Activated CD4-positive, alpha-beta T cell treated with anti-CD3 and anti-CD28 coated beads, Interleukin-2, amount 10 ng/mL, durations not matched to agents 24 days and 14 days (primary cell): ENCODE data around the gene NABP2. TPM values are rescaled to one million over a fixed set of nuclear protein-coding genes. Genes with fewer than 3 reads are reported as not detected.
"Not testable (repeated sequence)": the region's sequence is repeated elsewhere in the genome, so short reads cannot be mapped to it uniquely, and the experiment has no call there.

Experiments used
- DNase-seq: peaks from one replicate; pipeline ENCODE4 v3.0.0; 2022
- H3K27ac Mint-ChIP-seq: one replicate; pipeline ENCODE4 v1.8.0; 2022; ENCODE audit warnings: mild to moderate bottlenecking, mixed read lengths
- H3K27me3 Mint-ChIP-seq: one replicate; pipeline ENCODE4 v1.8.0; 2022; ENCODE audit warnings: mixed read lengths
- H3K36me3 Mint-ChIP-seq: one replicate; pipeline ENCODE4 v1.8.0; 2022; ENCODE audit warnings: low read depth, mild to moderate bottlenecking, mixed read lengths
- H3K4me1 Mint-ChIP-seq: one replicate; pipeline ENCODE4 v1.8.0; 2021; ENCODE audit warnings: mixed read lengths
- H3K4me3 Mint-ChIP-seq: one replicate; pipeline ENCODE4 v1.8.0; 2022; ENCODE audit warnings: mild to moderate bottlenecking, moderate library complexity, mixed read lengths
- H3K9me3 Mint-ChIP-seq: one replicate; pipeline ENCODE4 v1.8.0; 2021; ENCODE audit warnings: mixed read lengths
- intact Hi-C: fragments of 100-400 bp; cut with micrococcal nuclease; formaldehyde crosslinking; loops from one replicate; pipeline ENCODE4 v1.15.1; 2023
- total RNA-seq: library from RNA; stranded (reverse); gene quantifications from 2 replicates; pipeline ENCODE4 v1.2.3, GENCODE V29; 2022

Gene NABP2
- total RNA-seq = 94.7 and 96.0 TPM in 2 replicates

DNA sequence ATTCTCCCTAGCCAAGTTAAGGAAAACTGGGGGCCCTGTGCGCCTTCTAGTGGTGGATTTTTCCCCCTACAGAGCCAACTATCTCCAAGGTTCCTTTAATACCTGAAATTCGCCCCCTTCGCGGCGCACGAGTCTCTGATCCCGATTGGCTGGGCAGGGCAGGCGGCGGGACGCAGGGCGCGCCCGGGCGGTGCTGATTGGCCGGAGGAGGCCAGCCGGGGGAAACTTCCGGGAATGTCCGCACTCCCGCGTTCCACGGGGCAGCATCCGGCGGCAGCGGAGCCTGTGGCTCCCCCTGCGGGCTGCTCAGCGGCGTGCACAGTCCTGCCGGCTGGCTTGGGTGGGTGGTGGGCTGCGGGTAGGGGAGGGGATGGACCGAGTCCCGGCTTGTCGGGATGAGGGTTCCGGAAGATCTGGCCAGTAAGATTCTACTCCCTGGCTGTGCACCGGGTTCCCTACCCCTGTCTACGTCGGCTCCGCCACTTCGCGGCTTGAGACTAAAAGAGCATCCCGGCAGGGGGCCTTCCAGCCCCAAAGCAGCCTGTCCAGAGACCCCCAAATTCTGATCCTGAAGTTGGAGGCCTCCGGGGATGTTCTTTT lies at the start of gene NABP2:
Gene NABP2, plus strand, starts transcription at position 241 of the 600 bp plus-strand sequence. CDS start 515 bp downstream, outside the sequence.
- H3K9me3 Mint-ChIP-seq = no peaks in the 10 kb centered on the region
- intact Hi-C loops = loop anchor here (1.0 to 5.0 kb wide), 4 partner anchors 31 to 407 kb away; partner anchors contain the start of genes ANKRD52, ORMDL2 and SARNP
- H3K27me3 Mint-ChIP-seq = no peaks in the 10 kb centered on the region
- peak; percentile 99 for DNase-seq
- peak within 1 kb of the TSS; percentile 85 for H3K27ac Mint-ChIP-seq
- H3K4me1 Mint-ChIP-seq = peaks cover 39% of the 10 kb centered on the region
- H3K4me3 Mint-ChIP-seq = peak within 1 kb of the TSS; percentile 100
- H3K36me3 Mint-ChIP-seq = peaks cover 21% of the 10 kb centered on the region

DNA sequence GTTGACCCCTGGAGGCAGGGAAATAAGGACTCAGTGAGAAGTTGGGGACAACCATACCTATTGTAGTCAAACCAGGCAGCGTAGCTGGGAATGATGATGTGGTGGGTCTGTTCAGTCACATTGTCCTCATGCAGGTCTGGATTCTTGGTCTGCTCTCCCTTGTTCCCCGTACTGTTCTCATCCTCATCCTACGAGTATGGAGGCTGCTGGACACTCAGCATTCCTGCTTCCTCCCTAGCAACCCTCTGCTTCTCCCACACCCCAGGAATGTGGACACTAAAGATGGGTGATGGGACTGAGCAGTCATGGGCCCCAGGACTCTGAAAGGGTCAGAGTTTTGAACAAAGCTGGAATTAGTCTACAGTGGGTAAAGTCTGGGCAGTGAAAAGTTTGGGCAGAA lies 45.8 kb upstream of the NABP2 start:
- Mint-ChIP-seq H3K9me3 (no peaks in the 10 kb centered on the region), H3K27me3 (no peaks in the 10 kb centered on the region), H3K36me3 (peaks cover 65% of the 10 kb centered on the region), H3K27ac (no peak overlapping the region), H3K4me3 (no peak overlapping the region), H3K4me1 (peaks cover 3% of the 10 kb centered on the region)
- DNase-seq = no peak
- intact Hi-C loops = no loop called here

DNA sequence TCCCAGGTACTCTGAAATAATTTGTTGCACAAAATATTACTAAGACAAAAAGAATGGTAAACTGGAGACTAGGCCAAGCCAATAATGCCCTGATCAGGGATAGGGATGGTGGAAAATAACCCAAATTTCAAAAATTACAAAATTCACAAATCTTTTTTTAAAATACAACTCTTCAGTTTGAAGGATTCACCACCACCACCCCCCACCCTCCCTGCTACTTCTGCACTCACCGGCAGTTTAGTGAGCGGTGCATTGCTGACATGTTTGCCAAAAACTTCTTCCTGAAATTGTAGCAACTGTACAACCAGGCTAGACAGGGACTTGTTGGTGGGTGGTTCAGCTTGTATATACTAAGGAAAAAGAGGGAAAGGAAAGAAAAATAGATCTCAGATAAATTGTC lies 37.2 kb upstream of the NABP2 start:
- H3K9me3 Mint-ChIP-seq = no peaks in the 10 kb centered on the region
- no peak for DNase-seq
- intact Hi-C loops = no loop called here
- peak overlapping the region; percentile 97 for H3K4me3 Mint-ChIP-seq
- H3K4me1 Mint-ChIP-seq = peaks cover 32% of the 10 kb centered on the region
- H3K27me3 Mint-ChIP-seq = no peaks in the 10 kb centered on the region
- H3K27ac Mint-ChIP-seq = peak overlapping the region; percentile 67
- H3K36me3 Mint-ChIP-seq = peaks cover 36% of the 10 kb centered on the region

DNA sequence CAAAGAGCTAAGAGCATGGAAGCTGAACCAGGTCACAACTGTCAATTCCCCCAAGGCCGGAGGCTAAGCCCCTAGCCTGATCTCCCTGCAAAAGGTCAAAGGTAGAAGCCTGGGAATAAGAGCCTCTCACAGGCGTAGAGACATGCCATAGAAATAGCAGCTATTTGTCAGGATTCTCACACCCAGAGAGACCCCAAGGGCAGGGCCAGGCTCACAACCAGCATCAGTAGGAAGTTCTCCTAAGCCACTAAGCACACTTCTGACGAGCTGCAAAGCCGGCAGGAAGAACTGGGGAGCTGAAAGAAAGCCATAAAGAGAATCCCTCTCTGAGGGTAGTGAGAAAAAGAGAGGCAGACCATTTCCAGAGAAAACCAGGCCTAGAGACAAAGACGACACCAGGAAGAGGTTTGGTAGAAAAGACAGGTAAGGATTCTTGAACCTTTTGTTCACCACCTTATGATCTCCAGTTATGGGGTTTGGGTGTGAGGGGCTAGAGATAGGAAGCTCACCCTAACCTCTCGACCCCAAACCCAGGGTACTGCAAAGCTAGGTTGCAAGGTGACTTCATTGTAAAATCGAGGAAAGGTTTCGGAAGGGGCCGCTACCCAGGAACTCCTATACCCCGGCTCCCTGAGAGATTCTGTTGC lies 35.9 kb upstream of the NABP2 start:
- H3K27ac Mint-ChIP-seq = peak overlapping the region; percentile 86
- no peaks in the 10 kb centered on the region for H3K9me3 Mint-ChIP-seq
- H3K36me3 Mint-ChIP-seq = peaks cover 37% of the 10 kb centered on the region
- H3K4me3 Mint-ChIP-seq = peak overlapping the region; percentile 97
- peak; percentile 70 for DNase-seq
- H3K27me3 Mint-ChIP-seq = no peaks in the 10 kb centered on the region
- intact Hi-C loops = loop anchor here (2.0 kb wide), 2 partner anchors 27 to 35 kb away; partner anchors contain the start of gene MYL6B
- H3K4me1 Mint-ChIP-seq = peaks cover 39% of the 10 kb centered on the region

DNA sequence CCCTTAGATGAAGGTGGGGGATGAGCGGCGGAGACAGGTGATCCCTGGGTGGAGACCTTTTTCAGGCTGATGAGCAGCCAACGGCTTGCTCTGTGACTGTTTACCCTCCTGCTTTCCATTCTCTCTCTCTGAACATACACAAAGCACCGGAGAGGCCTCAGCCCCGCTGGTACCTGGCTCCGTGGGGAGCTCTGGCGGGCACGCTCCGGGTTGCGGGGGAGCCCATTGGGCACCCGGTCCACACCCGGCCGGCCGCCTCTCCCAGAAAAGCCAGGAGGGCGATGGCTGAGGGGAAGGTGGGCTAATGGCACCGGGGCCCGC lies 35.4 kb upstream of the NABP2 start:
- peaks cover 42% of the 10 kb centered on the region for H3K4me1 Mint-ChIP-seq
- H3K27me3 Mint-ChIP-seq = no peaks in the 10 kb centered on the region
- peak; percentile 75 for DNase-seq
- H3K9me3 Mint-ChIP-seq = no peaks in the 10 kb centered on the region
- H3K4me3 Mint-ChIP-seq = peak overlapping the region; percentile 97
- peak overlapping the region; percentile 86 for H3K27ac Mint-ChIP-seq
- intact Hi-C loops = loop anchor here (1.0 to 2.0 kb wide), 5 partner anchors 28 to 280 kb away; partner anchors contain the start of genes CS, MYL6B and SPRYD4
- peaks cover 35% of the 10 kb centered on the region for H3K36me3 Mint-ChIP-seq

DNA sequence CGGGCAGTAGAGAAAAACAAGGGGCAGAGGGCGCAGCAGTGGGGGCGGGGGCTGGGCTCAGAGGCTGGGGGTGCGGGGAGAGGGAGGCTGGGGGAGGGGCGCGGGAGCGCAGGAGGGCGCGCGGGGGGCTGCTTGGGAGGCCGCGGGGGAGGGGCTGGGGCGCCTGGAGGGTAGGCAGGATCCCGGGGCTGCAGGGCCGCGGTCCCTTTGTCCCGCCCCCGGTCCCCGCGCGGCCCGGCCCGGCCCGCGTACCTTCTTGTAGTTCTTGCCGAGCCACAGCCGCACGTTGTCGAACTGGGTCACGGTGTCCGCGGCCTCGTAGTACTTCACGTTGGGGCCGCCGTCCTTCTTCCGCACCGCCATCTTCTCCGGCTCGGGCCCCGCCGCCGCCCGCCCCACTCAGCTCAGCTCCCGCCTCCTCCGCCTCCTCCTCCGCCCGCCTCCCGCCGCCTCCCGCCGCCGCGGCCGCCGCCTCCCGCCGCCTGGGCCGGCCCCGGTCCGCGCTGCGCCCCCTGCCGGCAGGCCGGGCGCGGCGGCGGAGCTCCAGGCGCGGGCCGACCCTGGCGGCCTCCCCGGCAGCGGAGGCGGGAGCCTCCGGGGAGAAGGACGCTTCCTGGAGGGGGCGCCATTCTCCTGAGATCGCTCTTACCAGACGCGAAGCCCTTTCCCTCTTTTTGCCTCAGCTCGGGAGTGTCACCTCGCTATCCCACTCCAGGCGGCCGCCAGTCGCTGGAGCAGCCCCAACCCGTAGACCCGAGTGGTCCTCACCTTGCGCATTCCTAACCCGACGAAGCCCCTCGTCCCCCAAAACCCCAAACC lies 34.8 kb upstream of the NABP2 start, which contains the start of gene SMARCC2:
Gene SMARCC2, minus strand, starts transcription at position 385 of the 819 bp plus-strand sequence. Its CDS starts 22 bp downstream, at position 363.
- Mint-ChIP-seq H3K4me3 (peak within 1 kb of the TSS; percentile 97), H3K36me3 (peaks cover 30% of the 10 kb centered on the region), H3K27me3 (no peaks in the 10 kb centered on the region), H3K4me1 (peaks cover 42% of the 10 kb centered on the region), H3K9me3 (no peaks in the 10 kb centered on the region), H3K27ac (peak within 1 kb of the TSS; percentile 95)
- intact Hi-C loops = loop anchor here (1.0 to 2.0 kb wide), 5 partner anchors 29 to 279 kb away; partner anchors contain the start of genes CS, MYL6B and SPRYD4
- peak; percentile 96 for DNase-seq

DNA sequence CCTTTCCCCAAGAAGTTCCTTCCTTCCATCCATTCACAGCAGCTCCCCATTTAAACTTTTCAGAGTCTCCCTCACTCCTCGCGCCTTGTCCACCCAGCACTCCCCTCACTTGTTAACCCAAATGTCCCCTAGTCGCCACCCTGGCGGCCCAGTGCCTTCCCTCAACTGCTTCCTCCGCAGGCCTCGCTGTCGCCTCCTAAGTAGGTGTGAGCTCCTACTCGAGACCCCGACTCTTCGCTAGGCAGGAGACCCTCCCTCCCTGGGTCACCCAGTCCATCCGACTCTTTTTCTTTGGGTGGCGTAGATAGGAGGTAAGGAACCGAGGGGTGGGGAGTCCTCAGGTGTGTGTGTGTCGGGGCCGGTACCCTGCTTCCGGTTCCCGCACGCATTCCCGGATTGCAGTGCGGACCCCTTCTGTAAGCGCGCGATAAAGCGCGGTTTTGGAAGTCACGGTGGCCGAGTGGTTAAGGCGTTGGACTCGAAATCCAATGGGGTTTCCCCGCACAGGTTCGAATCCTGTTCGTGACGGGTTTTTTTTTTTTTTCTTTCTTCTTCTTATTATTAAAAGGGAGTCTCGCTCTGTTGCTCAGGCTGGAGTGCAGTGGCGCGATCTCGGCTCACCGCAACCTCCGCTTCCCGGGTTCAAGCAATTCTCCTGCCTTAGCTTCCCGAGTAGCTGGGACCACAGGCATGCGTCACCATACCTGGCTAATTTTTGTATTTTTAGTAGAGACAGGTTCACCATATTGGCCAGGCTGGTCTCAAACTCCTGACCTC lies 34.0 kb upstream of the NABP2 start:
- peaks cover 22% of the 10 kb centered on the region for H3K36me3 Mint-ChIP-seq
- intact Hi-C loops = loop anchor here (1.0 to 2.0 kb wide), 6 partner anchors 29 to 278 kb away; partner anchors contain the start of genes CS, MYL6B and SPRYD4
- peak overlapping the region; percentile 97 for H3K4me3 Mint-ChIP-seq
- no peaks in the 10 kb centered on the region for H3K27me3 Mint-ChIP-seq
- peaks cover 42% of the 10 kb centered on the region for H3K4me1 Mint-ChIP-seq
- DNase-seq = peak; percentile 95
- peak overlapping the region; percentile 95 for H3K27ac Mint-ChIP-seq
- H3K9me3 Mint-ChIP-seq = no peaks in the 10 kb centered on the region

DNA sequence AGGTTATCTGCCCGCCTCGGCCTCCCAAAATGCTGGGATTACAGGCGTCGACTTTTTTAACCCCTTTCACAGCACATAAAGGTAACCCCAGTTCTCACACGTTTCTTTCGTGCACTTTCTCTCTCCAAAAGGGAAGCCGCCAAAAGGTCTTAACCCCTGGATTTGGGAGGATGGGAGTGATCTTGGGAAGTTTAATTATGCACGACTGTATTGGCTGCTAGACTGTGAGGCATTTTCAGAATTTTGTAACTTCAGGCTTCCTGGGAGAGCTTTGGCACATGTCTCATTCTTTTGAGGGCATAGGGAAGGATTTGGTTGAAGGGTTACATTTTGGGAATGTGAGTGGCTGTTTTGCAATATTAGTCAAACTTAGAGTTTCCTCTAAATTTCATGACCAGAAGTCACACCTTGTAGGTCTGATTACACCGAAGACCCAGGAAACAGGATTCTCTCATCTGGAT lies 33.4 kb upstream of the NABP2 start:
- Mint-ChIP-seq H3K4me3 (peak overlapping the region; percentile 97), H3K27ac (peak overlapping the region; percentile 95), H3K36me3 (peaks cover 19% of the 10 kb centered on the region), H3K4me1 (peaks cover 42% of the 10 kb centered on the region), H3K9me3 (no peaks in the 10 kb centered on the region), H3K27me3 (no peaks in the 10 kb centered on the region)
- intact Hi-C loops = loop anchor here (1.0 kb wide), 1 partner anchor 64 kb away; no protein-coding TSS in a partner anchor
- no peak for DNase-seq

DNA sequence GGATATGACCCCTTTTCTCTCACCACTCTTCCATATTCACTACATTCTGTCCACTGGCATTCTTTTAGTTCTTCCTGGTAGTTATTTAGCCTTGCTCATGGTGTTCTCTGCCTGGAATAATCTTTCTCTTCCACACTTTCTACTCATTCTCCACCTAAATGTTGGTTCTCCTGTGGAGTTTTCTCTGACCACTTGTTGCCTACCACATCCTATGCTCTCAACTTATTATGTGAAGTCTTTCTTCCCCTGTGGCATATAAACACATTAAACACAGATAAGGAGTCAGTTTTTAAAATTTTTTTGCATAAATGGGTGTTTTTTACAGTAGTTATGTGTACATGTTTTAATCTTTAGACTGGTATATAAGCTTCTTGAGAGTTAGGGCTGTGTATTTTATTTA lies 31.6 kb upstream of the NABP2 start:
- Mint-ChIP-seq H3K27me3 (no peaks in the 10 kb centered on the region), H3K27ac (no peak overlapping the region), H3K9me3 (no peaks in the 10 kb centered on the region), H3K4me1 (peaks cover 32% of the 10 kb centered on the region), H3K4me3 (no peak overlapping the region), H3K36me3 (peaks cover 8% of the 10 kb centered on the region)
- intact Hi-C loops = loop anchor here (2.0 kb wide), 1 partner anchor 272 kb away; no protein-coding TSS in a partner anchor
- DNase-seq = no peak

DNA sequence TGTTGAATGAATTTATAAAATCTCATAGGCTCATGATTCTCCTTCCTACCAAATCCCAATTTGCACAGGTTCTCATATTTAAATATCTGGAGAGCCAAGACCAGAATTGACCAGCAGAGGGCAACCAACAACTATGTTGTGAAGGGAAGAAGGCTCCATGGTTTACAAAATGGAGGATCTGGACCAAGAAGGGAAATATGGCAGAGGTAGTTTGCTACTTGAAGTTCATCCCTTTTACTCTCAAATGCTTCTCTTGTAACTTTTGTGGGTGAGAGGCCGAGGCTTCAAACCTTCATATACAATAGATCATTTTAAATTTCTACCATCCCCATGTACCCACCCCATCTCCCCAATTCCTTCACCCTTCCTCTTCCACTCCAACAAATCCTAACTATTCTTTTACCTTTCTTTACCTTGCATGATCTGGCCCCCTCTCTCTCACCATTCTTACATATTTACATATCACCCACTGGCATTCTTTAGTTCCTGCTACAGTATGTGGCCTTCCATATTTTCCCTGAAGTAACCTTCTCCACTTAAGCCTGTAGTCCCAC lies 31.0 kb upstream of the NABP2 start:
- peaks cover 26% of the 10 kb centered on the region for H3K4me1 Mint-ChIP-seq
- H3K27ac Mint-ChIP-seq = peak overlapping the region; percentile 60
- H3K27me3 Mint-ChIP-seq = no peaks in the 10 kb centered on the region
- peaks cover 7% of the 10 kb centered on the region for H3K36me3 Mint-ChIP-seq
- no peaks in the 10 kb centered on the region for H3K9me3 Mint-ChIP-seq
- intact Hi-C loops = loop anchor here (1.0 to 2.0 kb wide), 3 partner anchors 31 to 272 kb away; partner anchors contain the start of genes ANKRD52 and NABP2
- no peak overlapping the region for H3K4me3 Mint-ChIP-seq
- DNase-seq = peak; percentile 94

DNA sequence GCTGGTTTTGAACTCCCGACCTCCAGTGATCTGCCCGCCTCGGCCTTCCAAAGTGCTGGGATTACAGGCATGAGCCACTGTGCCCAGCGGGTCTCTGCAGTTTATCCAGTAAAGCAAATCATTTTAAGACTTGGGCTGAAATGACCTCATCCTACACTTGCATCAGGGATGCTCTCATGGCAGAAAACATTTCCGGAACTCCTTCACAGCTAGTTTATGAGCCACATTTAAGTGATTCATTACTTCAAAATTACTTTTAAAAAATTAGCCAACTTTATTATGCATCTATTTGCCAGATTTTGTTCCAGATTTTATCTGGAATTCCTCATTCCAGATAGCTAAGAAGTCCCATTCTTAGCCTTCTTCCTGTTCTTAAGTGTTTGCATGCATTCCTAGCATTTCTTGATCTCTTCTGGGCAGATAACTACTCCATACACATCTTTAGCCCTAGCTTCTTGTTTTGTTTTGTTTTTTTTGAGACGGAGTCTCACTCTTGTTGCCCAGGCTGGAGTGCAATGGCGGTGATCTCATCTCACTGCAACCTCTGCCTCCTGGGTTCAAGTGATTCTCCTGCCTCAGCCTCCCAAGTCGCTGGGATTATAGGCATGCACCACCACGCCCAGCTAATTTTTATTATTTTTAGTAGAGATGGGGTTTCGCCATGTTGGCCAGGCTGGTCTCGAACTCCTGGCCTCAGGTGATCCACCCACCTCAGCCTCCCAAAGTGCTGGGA lies 27.2 kb upstream of the NABP2 start:
- H3K4me1 Mint-ChIP-seq = peaks cover 10% of the 10 kb centered on the region
- H3K9me3 Mint-ChIP-seq, H3K36me3 Mint-ChIP-seq, H3K27ac Mint-ChIP-seq, H3K4me3 Mint-ChIP-seq, H3K27me3 Mint-ChIP-seq, DNase-seq, intact Hi-C loops: not testable (repeated sequence)

DNA sequence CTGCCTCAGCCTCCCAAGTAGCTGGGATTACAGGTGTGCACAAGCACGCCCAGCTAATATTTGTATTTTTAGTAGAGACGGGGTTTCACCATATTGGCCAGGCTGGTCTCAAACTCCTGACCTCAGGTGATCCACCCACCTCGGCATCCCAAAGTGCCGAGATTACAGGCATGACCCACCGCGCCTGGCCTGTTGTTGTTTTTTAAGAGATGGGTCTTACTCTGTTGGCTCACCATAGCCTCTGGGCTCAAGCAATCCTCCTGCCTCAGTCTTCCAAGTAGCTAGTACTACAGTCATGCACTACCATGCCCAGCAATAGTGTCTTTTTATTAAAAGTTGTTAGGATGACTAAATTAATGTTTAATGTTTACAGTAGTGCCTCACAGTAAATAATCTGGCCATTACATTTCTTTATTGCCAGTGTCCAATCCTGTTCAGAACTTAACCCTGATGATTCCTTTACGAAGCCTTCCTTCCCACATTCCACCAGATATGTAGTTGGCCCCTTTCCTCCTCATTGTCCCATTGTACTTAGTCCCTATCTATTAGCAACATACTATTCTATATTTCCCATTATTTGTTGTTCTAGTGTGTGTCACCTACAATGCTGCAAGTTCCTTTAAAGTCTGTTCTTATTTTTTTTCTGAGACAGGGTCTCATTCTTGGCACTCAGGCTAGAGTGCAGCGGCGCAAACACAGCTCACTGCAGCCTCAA lies 26.1 kb upstream of the NABP2 start:
- no peaks in the 10 kb centered on the region for H3K9me3 Mint-ChIP-seq
- H3K4me3 Mint-ChIP-seq = no peak overlapping the region
- no peak overlapping the region for H3K27ac Mint-ChIP-seq
- intact Hi-C loops = no loop called here
- no peaks in the 10 kb centered on the region for H3K27me3 Mint-ChIP-seq
- no peak for DNase-seq
- H3K4me1 Mint-ChIP-seq = peaks cover 5% of the 10 kb centered on the region
- H3K36me3 Mint-ChIP-seq = peaks cover 2% of the 10 kb centered on the region
